ENCODE results near the gene RBBP8NL.

Gene RBBP8NL

GRCh38 chr20:62470001-62470400 lies 42.7 kb upstream of the RBBP8NL start:
- no peak overlapping the region for H3K9ac ChIP-seq (ENCODE audit: low read length)
- H3K4me2 ChIP-seq (ENCODE audit: low read length), result no peak overlapping the region
- H3K36me3 ChIP-seq (ENCODE audit: insufficient read depth, low read length), result no peaks in the 10 kb centered on the region; the same call in 1 of the 2 replicates
- no peaks in the 10 kb centered on the region for H3K9me2 ChIP-seq (ENCODE audit: low read depth, low read length)
- H3K27me3 ChIP-seq (ENCODE audit: insufficient read depth, low read length), result no peaks in the 10 kb centered on the region
- no peaks in the 10 kb centered on the region for H3K79me2 ChIP-seq (ENCODE audit: insufficient read depth, low read length)
- H2AFZ ChIP-seq (ENCODE audit: low read length), result no peak overlapping the region
- no peaks in the 10 kb centered on the region for H3K4me1 ChIP-seq (ENCODE audit: insufficient read depth, low read length, severe bottlenecking)
- TF ChIP-seq EZH2 (IDR thresholded peaks at IDR 0.05; ENCODE audit: borderline replicate concordance, low read length) (no peak), CTCF (IDR thresholded peaks at IDR 0.05; ENCODE audit: low read length) (no peak)
- no peaks in the 10 kb centered on the region for H3K9me3 ChIP-seq (ENCODE audit: low read length)
- H3K27ac ChIP-seq (ENCODE audit: low read depth, low read length, poor library complexity, severe bottlenecking), result no peak overlapping the region
- H3K4me3 ChIP-seq (ENCODE audit: low read depth, low read length, poor library complexity, severe bottlenecking), result no peak overlapping the region
- H3F3A ChIP-seq (ENCODE audit: insufficient read depth, low read length), result no peaks in the 10 kb centered on the region
- H4K20me1 ChIP-seq (ENCODE audit: insufficient read depth, low read length), result no peaks in the 10 kb centered on the region

DNA sequence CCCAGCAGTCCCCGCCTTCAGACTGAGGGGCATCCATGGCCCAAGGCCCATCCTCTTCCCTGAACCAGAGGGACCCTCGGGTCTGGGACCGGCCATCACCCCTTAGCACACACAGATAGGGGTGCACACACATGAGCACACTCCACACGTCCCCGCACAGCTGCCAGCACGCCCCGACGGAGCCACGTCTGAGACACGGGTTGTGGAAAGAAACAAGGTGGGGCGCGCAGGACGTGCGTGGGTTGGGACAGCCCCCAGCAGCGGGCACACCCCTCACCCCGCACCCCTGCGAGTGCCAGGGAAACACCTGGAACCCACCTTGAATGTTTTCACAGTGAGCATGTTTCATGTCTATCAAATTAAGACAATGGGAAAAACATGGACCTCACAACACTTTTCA lies 42.0 kb upstream of the RBBP8NL start:
- Histone ChIP-seq H3K27me3 (ENCODE audit: insufficient read depth, low read length) (no peaks in the 10 kb centered on the region), H3K27ac (ENCODE audit: low read depth, low read length, poor library complexity, severe bottlenecking) (no peak overlapping the region), H3K4me1 (ENCODE audit: insufficient read depth, low read length, severe bottlenecking) (no peaks in the 10 kb centered on the region), H4K20me1 (ENCODE audit: insufficient read depth, low read length) (no peaks in the 10 kb centered on the region), H3K9me2 (ENCODE audit: low read depth, low read length) (no peaks in the 10 kb centered on the region), H3F3A (ENCODE audit: insufficient read depth, low read length) (no peaks in the 10 kb centered on the region), H3K79me2 (ENCODE audit: insufficient read depth, low read length) (no peaks in the 10 kb centered on the region), H3K9me3 (ENCODE audit: low read length) (no peaks in the 10 kb centered on the region), H2AFZ (ENCODE audit: low read length) (no peak overlapping the region), H3K9ac (ENCODE audit: low read length) (no peak overlapping the region), H3K4me2 (ENCODE audit: low read length) (no peak overlapping the region), H3K36me3 (ENCODE audit: insufficient read depth, low read length) (no peaks in the 10 kb centered on the region; the same call in 1 of the 2 replicates), H3K4me3 (ENCODE audit: low read depth, low read length, poor library complexity, severe bottlenecking) (no peak overlapping the region)
- no peak for TF ChIP-seq CTCF (IDR thresholded peaks at IDR 0.05; ENCODE audit: low read length)

GRCh38 chr20:62466806-62467537 lies 39.6 kb upstream of the RBBP8NL start:
- no peaks in the 10 kb centered on the region for H3K79me2 ChIP-seq (ENCODE audit: insufficient read depth, low read length)
- no peaks in the 10 kb centered on the region for H3K9me2 ChIP-seq (ENCODE audit: low read depth, low read length)
- no peaks in the 10 kb centered on the region for H3F3A ChIP-seq (ENCODE audit: insufficient read depth, low read length)
- H2AFZ ChIP-seq (ENCODE audit: low read length), result no peak overlapping the region
- H3K4me3 ChIP-seq (ENCODE audit: low read depth, low read length, poor library complexity, severe bottlenecking), result no peak overlapping the region
- TF ChIP-seq CTCF (IDR thresholded peaks at IDR 0.05; ENCODE audit: low read length), result no peak
- TF ChIP-seq EZH2 (IDR thresholded peaks at IDR 0.05; ENCODE audit: borderline replicate concordance, low read length), result no peak
- H3K9ac ChIP-seq (ENCODE audit: low read length), result no peak overlapping the region
- no peak overlapping the region for H3K27ac ChIP-seq (ENCODE audit: low read depth, low read length, poor library complexity, severe bottlenecking)
- no peaks in the 10 kb centered on the region for H3K9me3 ChIP-seq (ENCODE audit: low read length)
- H4K20me1 ChIP-seq (ENCODE audit: insufficient read depth, low read length), result no peaks in the 10 kb centered on the region
- no peaks in the 10 kb centered on the region for H3K36me3 ChIP-seq (ENCODE audit: insufficient read depth, low read length)
- H3K27me3 ChIP-seq (ENCODE audit: insufficient read depth, low read length), result no peaks in the 10 kb centered on the region
- H3K4me2 ChIP-seq (ENCODE audit: low read length), result no peak overlapping the region
- no peaks in the 10 kb centered on the region for H3K4me1 ChIP-seq (ENCODE audit: insufficient read depth, low read length, severe bottlenecking)

Data from OCI-LY1 (cell line).